GDM1 (cell line): ENCODE data around the gene IL10RB.
"Not testable (repeated sequence)": the region's sequence is repeated elsewhere in the genome, so short reads cannot be mapped to it uniquely, and the experiment has no call there.

Source experiments
- DNase-seq: peaks from one replicate; lab custom pipeline; 2025; lab: John Stamatoyannopoulos, UW

The IL10RB gene

DNA sequence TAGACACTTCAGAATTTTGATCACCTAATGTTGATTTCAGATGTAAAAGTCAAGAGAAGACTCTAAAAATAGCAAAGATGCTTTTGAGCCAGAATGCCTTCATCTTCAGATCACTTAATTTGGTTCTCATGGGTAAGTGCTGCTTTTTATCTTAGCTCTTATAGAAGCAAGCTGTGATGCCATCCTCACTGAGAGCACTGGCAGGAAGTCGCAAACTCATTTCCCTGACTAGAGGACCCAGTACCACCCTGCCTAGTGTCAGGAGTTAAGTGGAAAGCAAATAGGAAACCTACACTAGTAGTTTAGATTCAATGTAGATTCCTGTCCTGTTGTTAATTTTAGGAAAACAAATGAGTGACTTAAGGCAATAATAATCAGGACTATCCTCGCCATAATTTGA lies 24.3 kb upstream of the IL10RB start:
- DNase-seq: no peak

DNA sequence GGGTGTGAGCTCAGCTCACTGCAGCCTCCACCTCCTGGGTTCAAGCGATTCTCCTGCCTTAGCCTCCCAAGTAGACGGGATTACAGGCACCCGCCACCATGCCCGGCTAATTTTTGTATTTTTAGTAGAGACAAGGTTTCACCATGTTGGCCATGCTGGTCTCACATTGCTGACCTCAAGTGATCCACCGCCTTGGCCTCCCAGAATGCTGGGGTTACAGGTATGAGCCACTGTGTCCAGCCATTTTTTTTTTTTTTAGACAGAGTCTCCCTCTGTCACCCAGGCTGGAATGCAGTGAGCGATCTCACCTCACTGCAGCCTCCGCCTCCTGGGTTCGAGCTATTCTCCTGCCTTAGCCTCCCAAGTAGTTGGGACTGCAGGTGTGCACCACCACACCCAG lies 23.3 kb upstream of the IL10RB start:
- DNase-seq: not testable (repeated sequence)

DNA sequence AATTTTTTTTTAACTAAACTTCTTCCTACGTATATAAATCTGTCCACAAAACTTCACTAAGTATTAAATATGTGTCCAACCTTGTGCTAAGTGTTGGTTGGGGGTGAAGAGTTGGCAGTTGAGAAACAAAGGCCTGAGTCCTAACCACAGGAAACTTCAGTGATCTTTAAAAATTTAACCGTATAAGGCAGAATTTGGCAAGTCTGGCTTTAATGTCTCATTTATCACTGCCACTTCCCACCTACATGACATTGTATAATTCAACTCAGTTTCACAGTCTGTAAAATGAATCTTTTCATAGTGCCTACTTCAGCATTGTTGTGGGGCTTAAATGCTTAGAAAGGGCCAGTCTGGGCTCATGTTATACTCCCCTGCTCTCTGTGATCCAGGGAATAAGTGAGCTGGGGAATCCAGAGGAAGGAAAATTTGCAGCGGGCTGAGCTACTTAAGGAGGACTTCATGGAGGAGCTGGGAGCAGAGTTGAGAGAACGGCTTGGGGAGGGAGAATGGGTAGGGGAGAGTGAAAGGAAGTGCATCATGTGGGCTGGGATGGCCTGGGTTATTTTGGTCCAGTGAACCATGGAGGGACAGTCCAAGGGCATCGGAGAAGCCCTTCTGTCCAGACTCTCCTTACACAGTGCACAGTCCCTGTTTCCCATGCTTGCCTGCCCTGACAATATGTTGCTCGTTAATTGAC lies 21.9 kb upstream of the IL10RB start:
- DNase-seq: no peak

DNA sequence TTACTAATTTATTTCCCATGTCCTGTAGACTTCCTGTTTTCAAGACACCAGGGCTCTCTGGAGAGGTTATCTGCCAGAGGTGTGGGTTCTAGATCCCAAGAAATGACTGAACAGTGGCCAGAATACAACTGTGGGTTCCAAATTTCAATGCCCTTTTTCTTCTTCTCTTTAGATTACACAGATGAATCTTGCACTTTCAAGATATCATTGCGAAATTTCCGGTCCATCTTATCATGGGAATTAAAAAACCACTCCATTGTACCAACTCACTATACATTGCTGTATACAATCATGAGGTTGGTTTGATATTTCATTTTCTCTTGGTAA lies 21.4 kb upstream of the IL10RB start:
- no peak for DNase-seq

DNA sequence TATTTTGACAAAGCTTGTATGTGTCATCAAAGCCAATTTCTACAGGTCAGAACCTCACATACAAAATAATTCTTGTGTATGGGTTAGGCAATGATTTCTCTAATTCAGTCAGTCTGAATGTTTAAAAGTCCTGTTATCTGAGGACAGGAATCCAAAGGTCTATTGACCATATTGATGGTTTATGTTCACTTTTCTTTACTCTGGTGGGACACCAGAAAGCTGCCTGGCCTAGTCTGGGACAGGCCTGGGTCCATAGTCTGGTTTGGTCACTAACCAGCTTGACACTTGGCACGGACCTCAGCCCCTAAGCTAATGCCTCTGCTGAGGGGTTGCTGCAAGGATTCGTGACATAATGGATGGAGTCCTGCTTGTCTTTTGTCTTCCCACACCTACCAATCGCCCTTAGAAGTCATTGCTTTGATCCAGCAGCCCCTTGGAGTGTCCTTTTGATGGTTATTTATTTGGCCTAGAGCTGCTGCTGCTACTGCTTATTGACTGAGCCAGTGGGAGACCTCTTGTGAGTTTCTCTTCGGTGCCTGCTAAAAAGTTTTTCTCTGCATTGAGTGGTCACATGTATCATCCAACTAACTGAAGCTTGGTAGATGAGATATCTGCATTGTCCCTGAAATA lies 20.8 kb upstream of the IL10RB start:
- no peak for DNase-seq

DNA sequence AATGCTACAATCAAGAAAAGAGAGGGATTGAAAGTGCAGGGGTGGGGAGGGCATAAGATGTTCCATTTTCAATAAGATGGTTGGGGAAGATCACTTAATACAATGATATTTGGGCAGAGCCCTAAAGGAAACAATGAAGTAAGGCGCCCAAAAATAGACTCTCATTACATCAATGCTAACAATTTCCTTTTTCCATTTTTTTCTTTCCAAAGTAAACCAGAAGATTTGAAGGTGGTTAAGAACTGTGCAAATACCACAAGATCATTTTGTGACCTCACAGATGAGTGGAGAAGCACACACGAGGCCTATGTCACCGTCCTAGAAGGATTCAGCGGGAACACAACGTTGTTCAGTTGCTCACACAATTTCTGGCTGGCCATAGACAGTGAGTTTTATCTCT lies 19.7 kb upstream of the IL10RB start:
- DNase-seq: no peak

DNA sequence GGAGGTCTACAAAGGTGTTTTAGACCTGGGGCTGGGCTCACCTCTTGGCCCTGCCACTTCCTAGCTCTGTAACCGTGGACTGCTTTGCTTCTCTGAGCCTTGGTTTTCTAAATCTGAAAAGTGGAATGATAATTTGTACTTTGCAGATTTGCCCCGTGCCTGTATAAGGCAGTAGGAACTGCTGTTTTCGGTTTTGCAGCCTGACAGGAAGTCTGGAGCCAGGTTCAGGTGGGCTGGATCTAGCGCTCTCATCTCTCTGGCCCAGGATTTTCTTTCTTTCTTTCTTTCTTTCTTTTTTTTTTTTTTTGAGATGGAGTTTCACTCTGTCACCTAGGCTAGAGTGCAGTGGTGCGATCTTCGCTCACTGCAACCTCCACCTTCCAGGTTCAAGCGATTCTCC lies 19.2 kb upstream of the IL10RB start:
- no peak for DNase-seq

DNA sequence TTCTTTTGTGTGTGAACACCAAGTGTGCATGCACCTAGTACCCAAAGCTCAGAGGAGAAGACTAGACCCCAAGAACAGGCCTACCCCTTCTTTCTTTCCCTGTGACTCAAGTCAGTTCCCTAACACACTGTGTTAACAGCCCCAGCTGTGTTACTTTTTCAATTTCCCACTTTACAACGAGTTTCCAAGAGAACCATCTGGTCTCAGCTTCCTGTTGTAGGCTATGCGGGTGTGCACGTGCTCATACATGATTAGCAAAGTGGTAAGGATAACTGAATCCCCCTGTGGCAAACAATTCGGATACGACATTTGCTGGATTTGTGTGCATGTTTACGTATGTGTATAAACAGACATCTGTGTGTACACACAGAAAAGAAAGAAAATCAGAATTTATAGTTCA lies 18.6 kb upstream of the IL10RB start:
- DNase-seq: no peak

DNA sequence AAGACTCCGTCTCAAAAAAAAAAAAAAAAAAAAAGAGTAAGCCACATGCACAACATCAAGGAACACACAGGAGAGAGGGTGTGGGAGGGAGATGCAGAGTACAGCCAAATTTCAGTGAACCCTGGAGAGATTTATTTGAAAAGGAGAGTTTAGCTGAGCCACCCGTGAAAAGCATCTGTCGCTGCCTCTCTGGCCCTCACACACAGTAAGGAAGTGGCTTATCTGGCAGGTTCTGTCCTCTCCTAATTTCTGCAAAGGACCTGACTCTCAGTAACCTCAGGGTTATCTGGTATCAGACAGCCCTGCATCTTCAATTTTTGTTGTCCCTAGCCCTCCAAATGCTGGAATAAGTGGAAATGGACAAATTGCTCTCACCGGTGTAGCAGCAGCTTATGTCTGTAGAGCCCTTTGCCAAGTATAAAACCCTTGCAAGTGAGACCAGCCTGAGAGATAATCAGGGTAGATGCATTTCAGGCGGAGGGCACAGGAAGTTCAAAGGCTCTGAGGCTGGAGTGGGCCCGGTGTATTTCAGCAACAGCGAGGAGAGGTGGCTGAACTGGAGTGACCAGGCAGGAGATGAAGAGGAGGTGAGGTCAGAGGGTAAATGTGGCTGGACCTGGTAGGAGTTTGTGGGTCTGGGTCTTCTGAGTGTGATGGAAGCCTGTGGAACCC lies 16.7 kb upstream of the IL10RB start:
- no peak for DNase-seq

DNA sequence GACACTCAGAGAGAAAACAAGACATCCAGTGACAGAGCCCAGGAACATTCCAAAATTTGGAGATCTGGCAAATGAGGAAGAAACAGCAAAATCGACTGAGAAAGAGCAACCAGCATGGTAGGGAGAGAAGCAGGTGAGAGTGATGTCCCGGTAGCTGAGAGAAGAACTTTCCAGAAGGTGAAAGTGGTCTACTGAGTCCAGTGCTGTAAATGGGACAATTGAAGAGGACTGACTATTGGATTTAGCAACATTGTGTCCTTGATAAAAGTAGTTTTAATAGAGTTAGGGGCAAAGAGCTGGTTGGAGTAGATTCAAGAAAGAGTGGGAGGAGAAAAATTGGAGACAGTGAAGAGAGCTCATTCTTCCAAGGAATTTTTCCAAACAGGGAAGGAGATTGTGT lies 15.0 kb upstream of the IL10RB start:
- no peak for DNase-seq

DNA sequence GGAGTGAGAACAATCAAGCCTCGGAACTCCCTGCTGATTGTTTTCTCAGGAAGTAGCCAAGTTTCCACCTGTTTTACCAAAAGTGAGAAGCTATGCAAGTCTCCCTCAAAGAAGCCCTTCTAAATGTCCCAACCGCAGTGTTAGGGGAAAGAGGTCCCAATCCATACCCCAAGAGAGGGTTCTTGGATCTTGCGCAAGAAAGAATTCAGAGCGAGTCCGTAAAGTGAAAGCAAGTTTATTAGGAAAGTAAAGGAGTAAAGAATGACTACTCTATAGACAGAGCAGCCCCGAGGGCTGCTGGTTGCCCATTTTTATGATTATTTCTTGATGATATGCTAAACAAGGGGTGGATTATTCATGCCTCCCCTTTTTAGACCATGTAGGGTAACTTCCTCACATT lies 12.8 kb upstream of the IL10RB start:
- not testable (repeated sequence) for DNase-seq

DNA sequence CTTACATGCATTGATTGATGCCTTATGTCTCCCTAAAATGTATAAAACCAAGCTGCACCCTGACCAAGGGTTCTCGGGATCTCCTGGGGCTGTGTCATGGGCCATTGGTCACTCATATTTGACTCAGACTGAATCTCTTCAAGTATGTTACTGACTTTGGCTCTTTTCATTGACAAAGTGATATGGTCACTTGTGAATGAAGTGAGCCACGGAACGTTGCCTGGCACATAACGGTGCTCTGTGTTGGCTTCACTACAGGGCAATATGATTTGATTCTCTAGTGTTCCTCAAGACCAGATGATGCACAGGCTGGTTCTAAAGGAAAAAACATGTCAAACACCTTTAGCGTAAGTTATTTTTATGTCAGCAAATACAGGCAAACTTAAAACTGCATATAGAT lies 11.4 kb upstream of the IL10RB start:
- DNase-seq: no peak

DNA sequence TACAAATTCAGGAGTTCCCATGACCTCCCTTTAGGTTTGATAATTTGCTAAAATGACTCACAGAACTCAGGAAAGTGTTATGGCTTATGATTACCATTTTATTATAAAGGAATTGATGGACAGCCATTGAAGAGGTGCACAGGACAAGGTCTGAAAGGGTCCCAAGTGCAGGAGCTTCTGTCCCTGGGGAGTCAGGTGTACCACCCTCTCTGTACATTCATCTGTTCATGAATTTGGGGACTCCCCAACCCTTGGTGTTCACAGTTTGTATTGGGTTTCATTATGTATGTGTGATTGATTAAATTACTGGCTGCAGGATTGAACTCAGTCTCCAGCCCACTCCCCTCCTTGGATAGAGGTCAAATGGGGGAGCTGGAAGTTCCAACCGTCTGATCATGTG lies 10.8 kb upstream of the IL10RB start:
- no peak for DNase-seq

DNA sequence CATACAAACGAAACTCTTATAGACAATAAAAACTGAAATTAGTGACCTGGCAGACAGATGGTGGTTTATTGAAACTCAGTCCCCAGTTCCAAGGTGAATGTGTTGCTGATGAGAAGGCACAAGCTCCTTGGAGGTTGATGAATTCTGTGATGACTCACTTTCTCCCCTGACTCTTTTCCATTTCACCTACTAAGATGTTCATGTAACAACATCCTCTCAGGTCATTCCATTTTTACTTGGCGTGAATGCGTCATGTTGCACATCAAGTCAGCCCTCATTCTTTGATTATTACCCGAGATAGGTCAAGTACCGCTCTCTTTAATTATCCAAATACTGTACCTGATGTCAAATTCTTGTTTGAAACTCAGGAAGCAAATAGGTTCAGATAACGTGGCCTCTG lies 10.1 kb upstream of the IL10RB start:
- no peak for DNase-seq

DNA sequence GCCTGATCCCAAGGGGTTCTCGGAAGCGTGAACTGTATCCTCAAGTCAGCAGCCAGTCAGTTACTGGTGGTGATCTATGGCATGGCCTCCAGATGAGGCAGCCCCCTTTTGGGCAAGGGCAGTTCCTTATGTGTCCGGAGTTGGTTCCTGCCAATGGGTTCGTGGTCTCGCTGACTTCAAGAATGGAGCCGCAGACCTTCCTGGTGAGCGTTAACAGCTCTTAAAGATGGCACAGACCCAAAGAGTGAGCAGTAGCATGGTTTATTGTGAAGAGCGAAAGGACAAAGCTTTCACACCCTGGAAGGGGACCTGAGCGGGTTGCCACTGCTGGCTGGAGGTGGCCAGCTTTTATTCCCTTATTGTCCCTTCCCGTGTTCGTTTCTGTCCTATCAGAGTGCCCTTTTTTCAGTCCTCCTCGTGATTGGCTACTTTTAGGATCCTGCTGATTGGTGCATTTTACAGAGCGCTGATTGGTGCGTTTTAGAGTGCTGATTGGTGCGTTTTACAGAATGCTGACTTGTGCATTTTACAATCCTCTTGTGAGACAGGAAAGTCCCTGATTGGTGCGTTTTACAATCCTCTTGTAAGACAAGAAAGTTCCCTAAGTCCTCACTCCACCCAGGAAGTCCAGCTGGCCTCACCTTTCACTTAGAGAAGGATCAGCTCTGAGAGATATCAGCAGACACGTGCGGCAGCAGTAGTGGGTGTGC lies 8.9 kb upstream of the IL10RB start:
- no peak for DNase-seq

DNA sequence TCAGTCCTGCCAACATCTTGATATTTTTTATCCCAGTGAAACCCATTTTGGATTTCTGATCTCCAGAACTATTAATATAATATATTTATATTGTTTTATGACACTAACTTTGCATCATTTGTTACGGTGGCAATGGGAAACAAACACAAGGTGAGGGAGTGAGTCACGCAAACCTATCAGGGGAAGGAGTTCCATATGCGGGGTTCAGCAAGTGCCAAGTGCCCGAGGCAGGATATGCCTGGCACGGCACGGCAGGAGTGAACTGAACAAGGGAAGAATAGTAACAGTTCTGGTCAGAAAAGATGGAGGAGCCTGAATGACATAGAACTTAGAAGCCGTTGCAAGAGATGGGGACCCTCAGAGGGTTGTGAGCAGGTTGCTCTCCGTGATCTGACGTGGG lies 7.7 kb upstream of the IL10RB start:
- DNase-seq: no peak

DNA sequence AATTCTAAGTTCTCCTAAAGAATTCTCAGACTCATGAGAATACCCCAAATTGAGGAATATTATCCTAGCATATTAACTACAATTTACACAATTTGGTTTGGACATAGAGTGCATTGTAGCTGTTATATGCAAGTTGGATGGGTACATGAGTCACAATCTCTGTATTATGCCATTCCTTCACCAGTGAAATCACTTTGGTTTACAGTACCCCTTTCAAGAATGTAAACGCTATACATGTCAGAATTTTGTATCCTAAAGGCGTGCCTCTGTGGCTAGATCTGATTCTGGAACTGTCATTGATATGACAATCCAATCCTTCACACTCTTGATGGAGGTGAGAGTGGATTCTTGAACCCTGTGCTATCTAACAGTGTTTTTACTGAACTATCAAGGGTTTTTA lies 6.7 kb upstream of the IL10RB start:
- DNase-seq: no peak

DNA sequence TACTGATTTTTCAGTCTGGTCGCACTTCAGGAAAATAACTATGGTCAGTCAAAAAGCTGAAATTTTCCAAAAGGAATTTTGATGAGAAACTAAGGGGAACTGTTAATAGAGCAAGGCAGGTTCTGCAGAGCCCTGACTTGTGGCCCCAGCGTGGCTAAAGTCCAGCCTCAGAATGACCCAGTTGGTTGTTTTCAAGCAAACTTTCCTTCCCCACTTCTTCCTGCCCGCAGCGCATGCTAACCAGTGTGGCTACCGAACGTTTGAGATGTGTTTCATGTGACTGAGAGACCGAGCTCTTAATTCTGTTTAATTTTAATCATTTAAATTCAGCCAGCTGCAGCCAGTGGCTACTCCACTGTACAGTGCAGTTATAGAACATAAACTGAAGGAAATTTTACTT lies 6.2 kb upstream of the IL10RB start:
- no peak for DNase-seq

DNA sequence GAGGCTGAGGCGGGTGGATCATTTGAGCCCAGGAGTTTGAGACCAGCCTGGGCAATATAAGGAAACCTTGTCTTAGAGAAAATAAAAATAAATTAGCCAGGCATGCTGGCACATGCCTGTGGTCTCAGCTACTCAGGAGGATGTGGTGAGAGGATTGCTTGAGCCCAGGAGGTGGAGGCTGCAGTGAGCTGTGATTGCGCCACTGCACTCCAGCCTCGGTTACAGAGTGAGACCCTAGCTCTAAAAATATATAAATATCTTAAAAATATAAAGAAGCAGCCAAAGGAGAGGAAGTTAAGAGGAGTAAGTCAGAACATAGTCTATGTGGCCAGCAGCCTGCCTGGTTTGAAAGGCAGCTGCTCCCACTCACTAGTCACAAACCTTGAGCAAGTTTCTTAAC lies 4.5 kb upstream of the IL10RB start:
- peak; percentile 56 for DNase-seq

DNA sequence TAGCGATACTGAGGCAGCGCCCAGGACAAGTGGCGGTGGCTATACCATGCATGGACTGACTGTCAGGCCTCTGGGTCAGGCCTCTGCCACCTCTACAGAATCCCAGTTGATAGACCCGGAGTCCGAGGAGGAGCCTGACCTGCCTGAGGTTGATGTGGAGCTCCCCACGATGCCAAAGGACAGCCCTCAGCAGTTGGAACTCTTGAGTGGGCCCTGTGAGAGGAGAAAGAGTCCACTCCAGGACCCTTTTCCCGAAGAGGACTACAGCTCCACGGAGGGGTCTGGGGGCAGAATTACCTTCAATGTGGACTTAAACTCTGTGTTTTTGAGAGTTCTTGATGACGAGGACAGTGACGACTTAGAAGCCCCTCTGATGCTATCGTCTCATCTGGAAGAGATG lies 3.2 kb upstream of the IL10RB start:
- no peak for DNase-seq

DNA sequence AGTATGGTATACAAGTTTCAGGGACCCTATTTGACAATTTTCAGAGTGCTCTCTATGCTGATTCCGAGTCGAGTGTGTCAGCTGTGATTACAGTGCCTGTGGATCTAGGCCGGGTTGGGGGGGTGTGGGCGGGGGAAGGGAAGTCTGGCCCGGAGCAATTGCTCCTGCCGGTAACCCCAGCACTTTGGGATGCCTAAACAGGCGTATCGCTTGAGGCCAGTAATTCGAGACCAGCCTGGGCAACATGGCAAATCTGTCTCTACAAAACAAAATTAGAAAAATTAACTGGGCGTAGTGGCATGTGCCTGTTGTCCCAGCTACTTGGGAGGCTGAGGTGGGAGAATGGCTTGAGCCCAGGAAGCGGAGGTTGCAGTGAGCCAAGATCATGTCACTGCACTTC lies 1.6 kb upstream of the IL10RB start:
- DNase-seq: no peak

DNA sequence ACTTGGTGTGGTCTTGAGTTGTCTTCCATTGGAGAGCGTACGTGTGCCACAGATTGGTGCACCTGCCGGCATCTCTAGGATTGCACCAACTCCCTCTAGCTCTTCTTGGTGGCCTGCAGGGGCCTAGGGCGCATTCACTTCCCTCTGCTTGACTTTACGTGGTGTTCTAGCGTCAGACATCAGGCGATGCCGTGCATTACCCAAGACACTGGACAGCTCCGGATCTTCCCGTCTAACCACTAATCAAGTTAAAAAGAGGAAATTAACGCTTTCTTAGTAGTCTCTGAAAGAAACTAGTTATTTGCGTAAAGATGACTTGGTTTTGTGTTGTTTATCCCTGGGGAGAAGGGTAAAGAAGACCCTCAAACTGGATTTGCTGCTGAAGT lies 510 bp upstream of the IL10RB start:
- DNase-seq: no peak

DNA sequence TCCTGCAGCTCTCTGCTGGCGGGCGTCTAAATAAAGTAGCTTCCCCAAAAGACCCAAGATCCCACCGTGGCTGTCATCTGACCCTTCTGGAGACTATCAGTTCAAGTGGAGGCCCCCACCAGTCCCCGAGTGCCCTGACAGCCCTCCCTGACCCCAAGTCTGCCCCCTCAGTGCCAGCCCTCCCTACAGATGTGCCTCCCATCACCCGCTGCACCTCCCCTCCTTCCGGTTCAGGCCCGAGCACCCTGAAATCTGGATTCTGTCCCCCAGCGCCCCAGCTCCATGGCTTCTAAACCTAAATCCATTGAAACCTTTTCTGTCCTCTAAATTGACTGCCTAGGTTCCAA lies 595 bp downstream of the IL10RB start:
- no peak for DNase-seq
